WERI-Rb-1 (cell line): Measurements from ENCODE around the gene MDH2.
"Not testable (repeated sequence)": the region's sequence is repeated elsewhere in the genome, so short reads cannot be mapped to it uniquely, and the experiment has no call there.

Source experiments
- DNase-seq: peaks from one replicate; pipeline ENCODE4 v3.0.0-alpha.2; 2020
- H3K27ac ChIP-seq: fragments of 250-450 bp; sonication (Bioruptor Pico); 2 replicates; pipeline ENCODE4 v1.5.1; 2020; ENCODE audit warnings: mild to moderate bottlenecking, moderate library complexity
- H3K27me3 ChIP-seq: fragments of 250-450 bp; sonication (Bioruptor Pico); 2 replicates; pipeline ENCODE4 v1.5.1; 2021; ENCODE audit warnings: mild to moderate bottlenecking, low read depth, moderate library complexity; ENCODE audit not compliant: insufficient read depth, severe bottlenecking
- H3K36me3 ChIP-seq: fragments of 250-450 bp; sonication (Bioruptor Pico); 2 replicates; pipeline ENCODE4 v1.5.1; 2020; ENCODE audit warnings: mild to moderate bottlenecking, moderate library complexity
- H3K4me3 ChIP-seq: 2 replicates; pipeline ENCODE4 v1.5.1; 2011; ENCODE audit warnings: low read depth, mild to moderate bottlenecking, control low read depth, low read length
- H3K9me3 ChIP-seq: fragments of 250-450 bp; sonication (Bioruptor Pico); 2 replicates; pipeline ENCODE4 v1.5.1; 2021; ENCODE audit warnings: mild to moderate bottlenecking, moderate library complexity; ENCODE audit not compliant: severe bottlenecking
- TF ChIP-seq, protein P1 (sequence below): IDR thresholded peaks from 2 replicates; pipeline ENCODE4 v1.5.1; 2011; ENCODE audit warnings: low read depth, mild to moderate bottlenecking, control low read depth, inconsistent platforms, low read length

Gene MDH2

DNA sequence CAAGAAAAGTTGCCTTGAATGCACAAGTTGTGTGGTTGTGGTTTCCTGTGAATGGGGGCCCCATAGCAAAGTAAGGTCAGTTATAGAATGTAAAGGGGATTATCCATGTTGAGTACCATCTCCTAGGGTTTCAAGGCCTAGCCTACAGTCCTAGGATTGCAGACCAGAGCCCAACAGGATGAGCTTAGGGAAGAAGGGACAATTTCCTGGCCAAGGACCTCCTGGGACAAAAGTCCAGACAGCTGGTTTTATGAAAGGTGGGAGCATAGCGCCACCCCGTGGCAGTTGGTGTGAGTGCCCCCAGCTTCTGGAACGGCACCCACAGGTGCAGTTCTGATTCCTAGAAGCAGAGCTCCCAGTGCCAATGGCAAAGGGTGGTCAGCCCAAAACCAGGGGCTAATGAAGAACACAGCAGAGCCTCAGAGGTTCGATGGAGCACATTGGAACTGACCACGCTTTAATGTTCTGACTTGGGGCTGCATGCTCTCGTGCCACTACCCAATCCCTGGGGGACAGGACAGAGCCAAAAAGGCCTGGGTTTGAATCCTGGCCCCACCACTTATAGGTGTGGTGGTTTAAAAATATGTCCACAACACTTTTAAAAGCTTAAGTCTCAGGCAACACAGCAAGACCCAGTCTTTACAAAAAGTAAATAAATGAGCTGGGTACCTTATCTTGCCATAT is 27.7 kb upstream of the MDH2 start:
- Histone ChIP-seq H3K4me3 (no peak overlapping the region), H3K9me3 (no peaks in the 10 kb centered on the region), H3K27me3 (no peaks in the 10 kb centered on the region), H3K36me3 (peaks cover 6% of the 10 kb centered on the region; the same call in 1 of the 2 replicates), H3K27ac (no peak overlapping the region)
- peak; percentile 73 for DNase-seq
- TF ChIP-seq, protein P1, sequence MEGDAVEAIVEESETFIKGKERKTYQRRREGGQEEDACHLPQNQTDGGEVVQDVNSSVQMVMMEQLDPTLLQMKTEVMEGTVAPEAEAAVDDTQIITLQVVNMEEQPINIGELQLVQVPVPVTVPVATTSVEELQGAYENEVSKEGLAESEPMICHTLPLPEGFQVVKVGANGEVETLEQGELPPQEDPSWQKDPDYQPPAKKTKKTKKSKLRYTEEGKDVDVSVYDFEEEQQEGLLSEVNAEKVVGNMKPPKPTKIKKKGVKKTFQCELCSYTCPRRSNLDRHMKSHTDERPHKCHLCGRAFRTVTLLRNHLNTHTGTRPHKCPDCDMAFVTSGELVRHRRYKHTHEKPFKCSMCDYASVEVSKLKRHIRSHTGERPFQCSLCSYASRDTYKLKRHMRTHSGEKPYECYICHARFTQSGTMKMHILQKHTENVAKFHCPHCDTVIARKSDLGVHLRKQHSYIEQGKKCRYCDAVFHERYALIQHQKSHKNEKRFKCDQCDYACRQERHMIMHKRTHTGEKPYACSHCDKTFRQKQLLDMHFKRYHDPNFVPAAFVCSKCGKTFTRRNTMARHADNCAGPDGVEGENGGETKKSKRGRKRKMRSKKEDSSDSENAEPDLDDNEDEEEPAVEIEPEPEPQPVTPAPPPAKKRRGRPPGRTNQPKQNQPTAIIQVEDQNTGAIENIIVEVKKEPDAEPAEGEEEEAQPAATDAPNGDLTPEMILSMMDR: peak; percentile 91

DNA sequence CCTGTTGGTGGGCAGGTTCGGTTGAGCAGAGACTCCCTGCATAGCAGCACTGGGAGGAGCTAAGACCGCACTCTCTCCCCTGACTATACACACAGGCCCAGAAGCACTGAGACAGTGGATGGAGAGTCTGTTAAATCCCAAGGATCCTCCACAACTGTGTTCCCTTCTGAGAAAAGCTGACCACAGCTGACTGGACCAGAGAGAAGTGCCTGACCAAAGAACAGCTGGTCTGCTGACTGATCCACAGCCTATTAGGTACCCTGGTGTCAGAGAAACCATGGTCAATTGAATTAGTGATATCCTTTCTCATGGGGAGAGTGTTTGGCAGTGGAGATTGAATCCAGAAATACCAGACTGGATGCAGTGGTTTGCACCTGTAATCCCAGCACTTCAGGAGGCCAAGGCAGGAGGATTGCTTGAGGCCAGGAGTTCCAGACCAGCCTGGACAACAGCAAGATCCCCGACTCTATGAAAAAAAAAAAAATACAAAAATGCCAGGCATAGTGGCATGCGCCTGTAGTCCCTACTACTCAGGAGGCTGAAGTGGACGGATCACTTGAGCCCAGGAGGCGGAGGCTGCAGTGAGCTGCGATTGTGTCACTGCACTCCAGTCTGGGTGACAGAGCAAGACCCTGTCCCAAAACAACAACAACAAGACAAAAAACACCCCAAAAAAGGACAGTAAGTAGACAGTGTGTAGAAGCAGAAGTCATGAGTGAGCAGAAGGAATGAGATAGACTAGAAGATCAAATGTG is 25.7 kb upstream of the MDH2 start:
- H3K27ac ChIP-seq: no peak overlapping the region
- DNase-seq: no peak
- no peaks in the 10 kb centered on the region for H3K27me3 ChIP-seq
- H3K36me3 ChIP-seq: peaks cover 11% of the 10 kb centered on the region
- TF ChIP-seq, protein P1: no peak
- H3K4me3 ChIP-seq: no peak overlapping the region
- H3K9me3 ChIP-seq: no peaks in the 10 kb centered on the region

DNA sequence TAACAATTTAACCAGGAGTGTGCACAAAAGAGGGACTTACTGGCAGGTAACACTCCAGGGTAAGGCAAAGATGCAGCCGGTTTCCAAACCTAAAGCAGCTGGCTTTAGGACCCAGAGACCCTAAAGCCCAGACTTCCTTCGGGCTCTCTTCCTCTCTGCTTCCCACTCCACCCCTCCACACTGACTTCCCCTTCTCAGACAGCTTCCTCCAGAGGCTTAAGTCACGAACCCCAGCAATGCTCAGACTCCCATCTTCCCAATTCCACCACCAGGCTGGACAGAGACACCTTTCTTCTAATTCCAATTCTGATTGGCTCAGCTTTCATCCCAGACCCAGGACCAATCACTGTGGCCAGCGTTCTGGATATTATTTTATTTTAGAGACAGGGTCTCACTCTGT is 24.9 kb upstream of the MDH2 start:
- Histone ChIP-seq H3K4me3 (no peak overlapping the region), H3K27me3 (no peaks in the 10 kb centered on the region), H3K9me3 (no peaks in the 10 kb centered on the region), H3K36me3 (peaks cover 11% of the 10 kb centered on the region), H3K27ac (no peak overlapping the region)
- no peak for DNase-seq
- TF ChIP-seq, protein P1: no peak

DNA sequence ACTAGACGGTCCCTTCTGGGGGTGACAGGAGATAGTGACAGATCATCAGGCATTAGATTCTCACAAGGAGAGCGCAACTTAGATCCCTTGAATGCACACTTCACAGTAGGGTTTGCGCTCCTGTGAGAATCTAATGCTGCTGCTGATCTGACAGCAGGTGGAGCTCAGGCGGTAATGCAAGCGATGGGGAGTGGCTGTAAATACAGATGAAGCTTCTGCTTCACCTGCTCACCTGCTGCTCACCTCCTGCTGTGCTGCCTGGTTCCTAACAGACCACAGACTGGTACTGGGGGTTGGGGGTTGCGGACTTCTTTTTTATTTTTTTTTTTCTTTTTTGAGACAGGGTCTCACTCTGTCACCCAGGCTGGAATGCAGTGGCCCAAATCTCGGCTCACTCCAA is 18.2 kb upstream of the MDH2 start:
- TF ChIP-seq, protein P1: peak; percentile 17; the same call in 1 of the 2 replicates
- not testable (repeated sequence) for H3K36me3 ChIP-seq, H3K27me3 ChIP-seq, H3K27ac ChIP-seq, DNase-seq, H3K9me3 ChIP-seq, H3K4me3 ChIP-seq

DNA sequence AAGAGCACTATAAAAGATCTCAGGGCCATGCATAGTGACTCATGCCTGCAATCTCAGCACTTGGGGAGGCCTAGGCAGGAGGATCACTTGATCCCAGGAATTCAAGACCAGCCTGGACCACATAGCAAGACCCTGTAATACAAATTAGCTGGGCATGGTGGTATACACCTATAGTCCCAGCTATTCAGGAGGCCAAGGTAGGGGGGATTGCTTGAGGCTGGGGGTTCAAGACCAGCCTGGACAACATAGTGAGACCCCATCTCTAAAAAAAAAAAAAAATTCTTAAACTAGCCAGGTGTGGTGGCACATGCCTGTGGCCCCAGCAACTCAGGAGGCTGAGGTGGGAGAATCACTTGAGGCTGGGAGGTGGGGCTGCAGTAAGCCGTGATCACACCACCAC is 15.9 kb upstream of the MDH2 start:
- Histone ChIP-seq H3K27me3 (no peaks in the 10 kb centered on the region), H3K36me3 (peaks cover 4% of the 10 kb centered on the region), H3K27ac (no peak overlapping the region), H3K4me3 (no peak overlapping the region), H3K9me3 (no peaks in the 10 kb centered on the region)
- TF ChIP-seq, protein P1: no peak
- DNase-seq: no peak
